ENCODE results near the gene SIK2.
"Not testable (repeated sequence)": the region's sequence is repeated elsewhere in the genome, so short reads cannot be mapped to it uniquely, and the experiment has no call there.

Gene SIK2

GRCh38 chr11:111770581-111771134, 168.4 kb downstream of the SIK2 start:
- Histone ChIP-seq H3K4me1 (ENCODE audit: control insufficient read depth, low read depth, low read length) (peaks cover 2% of the 10 kb centered on the region), H3K23ac (ENCODE audit: low read length) (no peak overlapping the region), H3K27ac (ENCODE audit: low read depth, low read length) (no peak overlapping the region), H2AK5ac (ENCODE audit: low read length) (no peak overlapping the region), H4K8ac (ENCODE audit: low read depth, low read length) (no peak overlapping the region), H3K9ac (ENCODE audit: low read length) (no peak overlapping the region), H3K56ac (ENCODE audit: low read length) (no peak overlapping the region), H3K27me3 (ENCODE audit: insufficient read depth, low read length, poor library complexity) (no peaks in the 10 kb centered on the region), H3K4ac (ENCODE audit: low read depth, low read length) (no peak overlapping the region), H4K5ac (ENCODE audit: low read length) (no peak overlapping the region), H3K4me3 (ENCODE audit: low read length) (no peak overlapping the region), H2BK15ac (replicated peaks; ENCODE audit: low read depth) (no peak overlapping the region), H3K36me3 (ENCODE audit: control insufficient read depth, insufficient read depth, low read length) (no peaks in the 10 kb centered on the region), H2BK120ac (ENCODE audit: low read depth, low read length) (no peak overlapping the region), H2BK5ac (ENCODE audit: low read length) (no peak overlapping the region), H3K79me2 (ENCODE audit: control insufficient read depth, insufficient read depth, low read length) (no peaks in the 10 kb centered on the region), H3K4me2 (ENCODE audit: low read length) (no peak overlapping the region), H3K18ac (ENCODE audit: low read length) (no peak overlapping the region), H3K79me1 (ENCODE audit: low read length) (no peaks in the 10 kb centered on the region)
- WGBS (ENCODE audit: extremely low coverage, insufficient coverage, low lambda C conversion rate) = no CpG with 5 or more reads among the region's 4 CpGs
- DNase-seq = no peak

- H4K5ac ChIP-seq (ENCODE audit: low read length); H3K23ac ChIP-seq (ENCODE audit: low read length); H3K4ac ChIP-seq (ENCODE audit: low read depth, low read length); H2BK15ac ChIP-seq (replicated peaks; ENCODE audit: low read depth); H3K27me3 ChIP-seq (ENCODE audit: insufficient read depth, low read length, poor library complexity); H3K4me1 ChIP-seq (ENCODE audit: control insufficient read depth, low read depth, low read length); H3K9ac ChIP-seq (ENCODE audit: low read length); H3K36me3 ChIP-seq (ENCODE audit: control insufficient read depth, insufficient read depth, low read length); H4K8ac ChIP-seq (ENCODE audit: low read depth, low read length); DNase-seq; H3K4me2 ChIP-seq (ENCODE audit: low read length); H3K27ac ChIP-seq (ENCODE audit: low read depth, low read length); H3K79me1 ChIP-seq (ENCODE audit: low read length); H3K4me3 ChIP-seq (ENCODE audit: low read length); H2BK120ac ChIP-seq (ENCODE audit: low read depth, low read length); H2BK5ac ChIP-seq (ENCODE audit: low read length); H2AK5ac ChIP-seq (ENCODE audit: low read length); H3K18ac ChIP-seq (ENCODE audit: low read length); H3K56ac ChIP-seq (ENCODE audit: low read length); H3K79me2 ChIP-seq (ENCODE audit: control insufficient read depth, insufficient read depth, low read length): not testable (repeated sequence)
- no CpG with 5 or more reads among the region's 5 CpGs for WGBS (ENCODE audit: extremely low coverage, insufficient coverage, low lambda C conversion rate)
Measured at GRCh38 chr11:111771205-111771604, 169.0 kb downstream of the SIK2 start.

GRCh38 chr11:111772535-111772934, 170.3 kb downstream of the SIK2 start:
- WGBS (ENCODE audit: extremely low coverage, insufficient coverage, low lambda C conversion rate) = no CpG with 5 or more reads among the region's 2 CpGs
- no peaks in the 10 kb centered on the region for H3K79me2 ChIP-seq (ENCODE audit: control insufficient read depth, insufficient read depth, low read length)
- H4K5ac ChIP-seq (ENCODE audit: low read length) = no peak overlapping the region

GRCh38 chr11:111774955-111775710, 172.9 kb downstream of the SIK2 start:
- H4K8ac ChIP-seq (ENCODE audit: low read depth, low read length) = no peak overlapping the region
- peaks cover 2% of the 10 kb centered on the region for H3K4me1 ChIP-seq (ENCODE audit: control insufficient read depth, low read depth, low read length)
- no peak overlapping the region for H2BK5ac ChIP-seq (ENCODE audit: low read length)
- no peak overlapping the region for H3K4ac ChIP-seq (ENCODE audit: low read depth, low read length)
- H4K5ac ChIP-seq (ENCODE audit: low read length) = no peak overlapping the region
- H3K18ac ChIP-seq (ENCODE audit: low read length) = no peak overlapping the region
- no peak overlapping the region for H3K9ac ChIP-seq (ENCODE audit: low read length)
- no peak overlapping the region for H2BK15ac ChIP-seq (replicated peaks; ENCODE audit: low read depth)
- no peaks in the 10 kb centered on the region for H3K79me2 ChIP-seq (ENCODE audit: control insufficient read depth, insufficient read depth, low read length)
- H3K36me3 ChIP-seq (ENCODE audit: control insufficient read depth, insufficient read depth, low read length) = no peaks in the 10 kb centered on the region
- no peak overlapping the region for H3K4me3 ChIP-seq (ENCODE audit: low read length)
- H3K79me1 ChIP-seq (ENCODE audit: low read length) = no peaks in the 10 kb centered on the region
- H3K23ac ChIP-seq (ENCODE audit: low read length) = no peak overlapping the region
- no peak overlapping the region for H3K56ac ChIP-seq (ENCODE audit: low read length)
- no CpG with 5 or more reads among the region's 6 CpGs for WGBS (ENCODE audit: extremely low coverage, insufficient coverage, low lambda C conversion rate)
- no peak overlapping the region for H3K4me2 ChIP-seq (ENCODE audit: low read length)
- no peak overlapping the region for H3K27ac ChIP-seq (ENCODE audit: low read depth, low read length)
- no peaks in the 10 kb centered on the region for H3K27me3 ChIP-seq (ENCODE audit: insufficient read depth, low read length, poor library complexity)
- no peak for DNase-seq
- no peak overlapping the region for H2BK120ac ChIP-seq (ENCODE audit: low read depth, low read length)
- no peak overlapping the region for H2AK5ac ChIP-seq (ENCODE audit: low read length)

More at GRCh38 chr11:111772535-111772934, 170.3 kb downstream of the SIK2 start:
- H2BK5ac ChIP-seq (ENCODE audit: low read length) = no peak overlapping the region
- no peaks in the 10 kb centered on the region for H3K79me1 ChIP-seq (ENCODE audit: low read length)
- H3K4me1 ChIP-seq (ENCODE audit: control insufficient read depth, low read depth, low read length) = peaks cover 2% of the 10 kb centered on the region
- no peak overlapping the region for H3K9ac ChIP-seq (ENCODE audit: low read length)
- H3K23ac ChIP-seq (ENCODE audit: low read length) = no peak overlapping the region
- H4K8ac ChIP-seq (ENCODE audit: low read depth, low read length) = no peak overlapping the region
- H3K27me3 ChIP-seq (ENCODE audit: insufficient read depth, low read length, poor library complexity) = no peaks in the 10 kb centered on the region
- H2AK5ac ChIP-seq (ENCODE audit: low read length) = no peak overlapping the region
- DNase-seq = no peak
- no peak overlapping the region for H3K4ac ChIP-seq (ENCODE audit: low read depth, low read length)
- H3K4me2 ChIP-seq (ENCODE audit: low read length) = no peak overlapping the region
- H3K56ac ChIP-seq (ENCODE audit: low read length) = no peak overlapping the region
- H3K27ac ChIP-seq (ENCODE audit: low read depth, low read length) = no peak overlapping the region
- no peak overlapping the region for H2BK15ac ChIP-seq (replicated peaks; ENCODE audit: low read depth)
- H2BK120ac ChIP-seq (ENCODE audit: low read depth, low read length) = no peak overlapping the region
- H3K36me3 ChIP-seq (ENCODE audit: control insufficient read depth, insufficient read depth, low read length) = no peaks in the 10 kb centered on the region
- H3K18ac ChIP-seq (ENCODE audit: low read length) = no peak overlapping the region
- no peak overlapping the region for H3K4me3 ChIP-seq (ENCODE audit: low read length)

- H3K27ac ChIP-seq (ENCODE audit: low read depth, low read length) = no peak overlapping the region
- H4K5ac ChIP-seq (ENCODE audit: low read length) = no peak overlapping the region
- no peaks in the 10 kb centered on the region for H3K79me2 ChIP-seq (ENCODE audit: control insufficient read depth, insufficient read depth, low read length)
- no peak overlapping the region for H3K23ac ChIP-seq (ENCODE audit: low read length)
- no peak overlapping the region for H3K18ac ChIP-seq (ENCODE audit: low read length)
- H3K4ac ChIP-seq (ENCODE audit: low read depth, low read length) = no peak overlapping the region
- H3K4me1 ChIP-seq (ENCODE audit: control insufficient read depth, low read depth, low read length) = no peaks in the 10 kb centered on the region
- no peaks in the 10 kb centered on the region for H3K36me3 ChIP-seq (ENCODE audit: control insufficient read depth, insufficient read depth, low read length)
- no peak overlapping the region for H2BK5ac ChIP-seq (ENCODE audit: low read length)
- no peak overlapping the region for H3K9ac ChIP-seq (ENCODE audit: low read length)
- no CpG with 5 or more reads among the region's 6 CpGs for WGBS (ENCODE audit: extremely low coverage, insufficient coverage, low lambda C conversion rate)
- no peak for DNase-seq
- H3K4me3 ChIP-seq (ENCODE audit: low read length) = no peak overlapping the region
- no peak overlapping the region for H2BK15ac ChIP-seq (replicated peaks; ENCODE audit: low read depth)
- no peak overlapping the region for H2BK120ac ChIP-seq (ENCODE audit: low read depth, low read length)
- H3K27me3 ChIP-seq (ENCODE audit: insufficient read depth, low read length, poor library complexity) = no peaks in the 10 kb centered on the region
- no peak overlapping the region for H2AK5ac ChIP-seq (ENCODE audit: low read length)
- H3K56ac ChIP-seq (ENCODE audit: low read length) = no peak overlapping the region
- H3K4me2 ChIP-seq (ENCODE audit: low read length) = no peak overlapping the region
- no peaks in the 10 kb centered on the region for H3K79me1 ChIP-seq (ENCODE audit: low read length)
- no peak overlapping the region for H4K8ac ChIP-seq (ENCODE audit: low read depth, low read length)
Measured at GRCh38 chr11:111776398-111777093, 174.3 kb downstream of the SIK2 start.

All from mesendoderm (in vitro differentiated cells).